Measurements from ENCODE around the gene CPE. TPM values are rescaled to one million over a fixed set of nuclear protein-coding genes. Genes with fewer than 3 reads are reported as not detected.

CPE gene
- total RNA-seq, 2 experiments from 2014 or later: not detected

- Histone ChIP-seq H3K4me2 (ENCODE audit: low read length) (no peak overlapping the region), H2AFZ (ENCODE audit: low read length) (no peak overlapping the region), H3K36me3 (ENCODE audit: insufficient read depth, low read length) (no peaks in the 10 kb centered on the region), H3K4me1 (ENCODE audit: insufficient read depth, low read length, poor library complexity, severe bottlenecking) (no peaks in the 10 kb centered on the region), H3K9me3 (ENCODE audit: low read length) (peaks cover 23% of the 10 kb centered on the region; the same call in 1 of the 2 replicates), H3K9me2 (ENCODE audit: insufficient read depth, low read length) (no peaks in the 10 kb centered on the region), H3K4me3 (ENCODE audit: low read depth, low read length, poor library complexity, severe bottlenecking) (no peak overlapping the region), H3K27ac (ENCODE audit: low read depth, low read length, poor library complexity, severe bottlenecking) (no peak overlapping the region), H3K79me2 (ENCODE audit: insufficient read depth, low read depth, low read length) (no peaks in the 10 kb centered on the region), H4K20me1 (ENCODE audit: insufficient read depth, low read length) (no peaks in the 10 kb centered on the region)
- BruUV-seq (replicated peaks): no TSS peak
- TF ChIP-seq EZH2phosphoT487 (IDR thresholded peaks at IDR 0.05; ENCODE audit: borderline replicate concordance, low read depth, low read length): no peak
- TF ChIP-seq, protein P1, sequence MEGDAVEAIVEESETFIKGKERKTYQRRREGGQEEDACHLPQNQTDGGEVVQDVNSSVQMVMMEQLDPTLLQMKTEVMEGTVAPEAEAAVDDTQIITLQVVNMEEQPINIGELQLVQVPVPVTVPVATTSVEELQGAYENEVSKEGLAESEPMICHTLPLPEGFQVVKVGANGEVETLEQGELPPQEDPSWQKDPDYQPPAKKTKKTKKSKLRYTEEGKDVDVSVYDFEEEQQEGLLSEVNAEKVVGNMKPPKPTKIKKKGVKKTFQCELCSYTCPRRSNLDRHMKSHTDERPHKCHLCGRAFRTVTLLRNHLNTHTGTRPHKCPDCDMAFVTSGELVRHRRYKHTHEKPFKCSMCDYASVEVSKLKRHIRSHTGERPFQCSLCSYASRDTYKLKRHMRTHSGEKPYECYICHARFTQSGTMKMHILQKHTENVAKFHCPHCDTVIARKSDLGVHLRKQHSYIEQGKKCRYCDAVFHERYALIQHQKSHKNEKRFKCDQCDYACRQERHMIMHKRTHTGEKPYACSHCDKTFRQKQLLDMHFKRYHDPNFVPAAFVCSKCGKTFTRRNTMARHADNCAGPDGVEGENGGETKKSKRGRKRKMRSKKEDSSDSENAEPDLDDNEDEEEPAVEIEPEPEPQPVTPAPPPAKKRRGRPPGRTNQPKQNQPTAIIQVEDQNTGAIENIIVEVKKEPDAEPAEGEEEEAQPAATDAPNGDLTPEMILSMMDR (conservative IDR thresholded peaks at IDR 0.05; ENCODE audit: low read length): no peak
- POLR2A ChIA-PET: no interaction called here
- intact Hi-C loops (cut with micrococcal nuclease; ENCODE audit: unreplicated experiment): no loop called here
- CTCF ChIA-PET (ENCODE audit: unreplicated experiment): no interaction called here
- no peak for DNase-seq (ENCODE audit: low spot score)
Measured at GRCh38 chr4:165474784-165475705, 96.2 kb downstream of the CPE start.

DNA sequence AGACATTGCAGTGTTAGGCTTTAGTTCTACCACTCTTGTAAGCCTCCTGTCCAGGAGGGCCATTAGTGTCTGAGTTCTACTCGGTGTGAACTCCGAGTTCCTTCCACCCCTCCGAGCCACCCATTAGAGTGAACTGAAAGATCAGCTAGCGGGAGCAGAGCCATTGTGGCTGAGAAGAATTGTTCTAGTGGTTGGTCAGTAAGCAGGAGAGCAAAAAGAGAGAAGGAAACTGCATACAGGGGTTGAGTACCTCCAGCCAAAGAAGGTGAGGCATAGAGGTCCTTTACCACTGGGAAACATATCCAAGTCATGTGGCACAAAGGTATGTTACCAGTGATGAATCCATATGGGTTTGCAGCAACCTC lies 96.9 kb downstream of the CPE start:
- POLR2A ChIA-PET: no interaction called here
- H3K9me2 ChIP-seq (ENCODE audit: insufficient read depth, low read length): no peaks in the 10 kb centered on the region
- no peaks in the 10 kb centered on the region for H3K4me1 ChIP-seq (ENCODE audit: insufficient read depth, low read length, poor library complexity, severe bottlenecking)
- intact Hi-C loops (cut with micrococcal nuclease; ENCODE audit: unreplicated experiment): no loop called here
- no peaks in the 10 kb centered on the region for H3K79me2 ChIP-seq (ENCODE audit: insufficient read depth, low read depth, low read length)
- CTCF ChIA-PET (ENCODE audit: unreplicated experiment): no interaction called here
- no peak overlapping the region for H3K27ac ChIP-seq (ENCODE audit: low read depth, low read length, poor library complexity, severe bottlenecking)
- no peak for DNase-seq (ENCODE audit: low spot score)
- H3K9me3 ChIP-seq (ENCODE audit: low read length): peaks cover 23% of the 10 kb centered on the region; the same call in 1 of the 2 replicates
- no peak overlapping the region for H3K4me2 ChIP-seq (ENCODE audit: low read length)
- H4K20me1 ChIP-seq (ENCODE audit: insufficient read depth, low read length): no peaks in the 10 kb centered on the region
- no TSS peak for BruUV-seq (replicated peaks)
- TF ChIP-seq EZH2phosphoT487 (IDR thresholded peaks at IDR 0.05; ENCODE audit: borderline replicate concordance, low read depth, low read length): no peak
- TF ChIP-seq, protein P1 (conservative IDR thresholded peaks at IDR 0.05; ENCODE audit: low read length): no peak
- H3K36me3 ChIP-seq (ENCODE audit: insufficient read depth, low read length): no peaks in the 10 kb centered on the region
- no peak overlapping the region for H3K4me3 ChIP-seq (ENCODE audit: low read depth, low read length, poor library complexity, severe bottlenecking)
- no peak overlapping the region for H2AFZ ChIP-seq (ENCODE audit: low read length)
